SK-N-SH treated with all-trans-retinoic acid at 6 μM for 48 hours (cell line): ENCODE data around the gene SPATA31D1.

Source experiments
- ATAC-seq: fragments of 200-7000 bp; cut with Tn5 transposase; 3 replicates; pipeline ENCODE4 v1.9.1; 2020; ENCODE audit warnings: mild to moderate bottlenecking, moderate library complexity
- CREB5 ChIP-seq: fragments of 250-450 bp; sonication (Bioruptor Pico); IDR thresholded peaks from 2 replicates; pipeline ENCODE4 v1.5.1; 2020; ENCODE audit warnings: low read depth, mild to moderate bottlenecking, moderate library complexity
- CSDC2 ChIP-seq: fragments of 250-450 bp; sonication (Bioruptor Pico); IDR thresholded peaks from 2 replicates; pipeline ENCODE4 v1.5.0; 2020; ENCODE audit warnings: mild to moderate bottlenecking, moderate library complexity
- CSRNP3 ChIP-seq: fragments of 250-450 bp; sonication (Bioruptor Pico); IDR thresholded peaks from 2 replicates; pipeline ENCODE4 v1.5.1; 2021; ENCODE audit warnings: mild to moderate bottlenecking, moderate library complexity
- ESRRG ChIP-seq: fragments of 250-450 bp; sonication (Bioruptor Pico); IDR thresholded peaks from 2 replicates; pipeline ENCODE4 v1.6.1; 2021; ENCODE audit warnings: mild to moderate bottlenecking
- GLIS3 ChIP-seq: fragments of 250-450 bp; sonication (Bioruptor Pico); IDR thresholded peaks from 2 replicates; pipeline ENCODE4 v1.5.0; 2020; ENCODE audit warnings: mild to moderate bottlenecking, moderate library complexity
- ISL1 ChIP-seq: fragments of 250-450 bp; sonication (Bioruptor Pico); IDR thresholded peaks from 2 replicates; pipeline ENCODE4 v2.1.2; 2022; ENCODE audit warnings: mild to moderate bottlenecking, moderate library complexity
- OSR1 ChIP-seq: fragments of 250-450 bp; sonication (Bioruptor Pico); IDR thresholded peaks from 2 replicates; pipeline ENCODE4 v1.8.0; 2022; ENCODE audit warnings: moderate library complexity, mild to moderate bottlenecking, inconsistent platforms
- PATZ1 ChIP-seq: fragments of 250-450 bp; sonication (Bioruptor Pico); IDR thresholded peaks from 2 replicates; pipeline ENCODE4 v1.8.0; 2020; ENCODE audit warnings: mild to moderate bottlenecking, moderate library complexity, borderline replicate concordance
- PPARA ChIP-seq: fragments of 250-450 bp; sonication (Bioruptor Pico); IDR thresholded peaks from 2 replicates; pipeline ENCODE4 v1.5.0; 2020; ENCODE audit warnings: mild to moderate bottlenecking, borderline replicate concordance
- RARB ChIP-seq: fragments of 250-450 bp; sonication (Bioruptor Pico); IDR thresholded peaks from 2 replicates; pipeline ENCODE4 v1.8.0; 2021; ENCODE audit warnings: mild to moderate bottlenecking, moderate library complexity
- SNAI2 ChIP-seq: fragments of 250-450 bp; sonication (Bioruptor Pico); IDR thresholded peaks from 2 replicates; pipeline ENCODE4 v1.5.0; 2020; ENCODE audit warnings: mild to moderate bottlenecking, moderate library complexity
- TCF4 ChIP-seq: fragments of 250-450 bp; sonication (Bioruptor Pico); IDR thresholded peaks from 2 replicates; pipeline ENCODE4 v1.8.0; 2021; ENCODE audit warnings: mild to moderate bottlenecking, moderate library complexity, borderline replicate concordance
- TSHZ2 ChIP-seq: fragments of 250-450 bp; sonication (Bioruptor Pico); IDR thresholded peaks from 2 replicates; pipeline ENCODE4 v1.5.0; 2020; ENCODE audit warnings: mild to moderate bottlenecking, moderate library complexity
- ZFP3 ChIP-seq: fragments of 250-450 bp; sonication (Bioruptor Pico); IDR thresholded peaks from 2 replicates; pipeline ENCODE4 v1.5.0; 2020; ENCODE audit warnings: mild to moderate bottlenecking, moderate library complexity
- ZFP30 ChIP-seq: fragments of 450-650 bp; formaldehyde crosslinking; IDR thresholded peaks from 2 replicates; pipeline ENCODE4 v1.5.0; 2022; ENCODE audit warnings: mild to moderate bottlenecking, moderate library complexity
- ZNF565 ChIP-seq: fragments of 450-650 bp; formaldehyde crosslinking; conservative IDR thresholded peaks from 2 replicates; pipeline ENCODE4 v1.5.0; 2020; ENCODE audit warnings: low read depth, mild to moderate bottlenecking, moderate library complexity
- ZNF70 ChIP-seq: fragments of 450-650 bp; formaldehyde crosslinking; IDR thresholded peaks from 2 replicates; pipeline ENCODE4 v1.5.0; 2020; ENCODE audit warnings: mild to moderate bottlenecking, moderate library complexity

The SPATA31D1 gene

DNA sequence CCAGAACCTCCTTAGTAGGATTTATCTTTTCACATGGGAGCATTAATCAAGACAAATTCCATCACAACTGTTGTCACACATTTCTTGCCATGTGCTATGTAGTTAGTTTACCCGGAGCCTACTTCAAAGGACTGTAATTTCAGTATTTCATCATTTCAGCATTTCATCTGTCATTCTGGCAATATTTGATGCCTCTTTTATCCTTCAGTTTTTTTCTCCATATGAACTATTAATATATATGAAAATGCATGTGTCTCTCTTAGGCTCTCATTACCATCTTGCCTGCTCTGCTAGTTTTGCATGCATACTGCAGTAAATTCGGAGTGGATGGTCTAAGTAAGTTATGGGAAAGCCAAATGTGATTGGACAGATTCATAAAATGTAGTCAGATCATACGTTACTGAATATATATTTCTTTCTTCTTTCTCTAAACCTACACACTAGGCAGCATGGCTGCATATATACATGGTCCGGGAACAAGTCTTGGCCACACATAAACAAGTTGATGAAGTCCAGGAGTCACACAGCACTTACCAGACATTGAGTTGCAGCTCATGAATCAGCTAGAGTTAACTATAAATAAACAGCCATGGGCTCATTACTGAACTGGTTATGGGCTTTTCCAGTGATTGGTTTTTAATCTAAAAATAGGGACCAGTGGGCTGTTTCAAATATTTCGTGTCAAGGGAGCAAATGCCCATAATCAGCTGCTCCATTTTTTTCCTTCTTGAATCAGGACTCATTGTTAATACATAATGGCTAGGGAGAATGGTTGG is 46.6 kb downstream of the SPATA31D1 start:
- no peak for ATAC-seq
- no peak for TF ChIP-seq GLIS3 (CRISPR knock-in tag)
- no peak for TF ChIP-seq SNAI2
- no peak for TF ChIP-seq PATZ1 (CRISPR knock-in tag)
- TF ChIP-seq ZFP3 (CRISPR knock-in tag) = no peak
- TF ChIP-seq CREB5 (CRISPR knock-in tag) = no peak
- TF ChIP-seq TSHZ2 (CRISPR knock-in tag) = no peak
- TF ChIP-seq CSRNP3 = no peak
- TF ChIP-seq ESRRG (CRISPR knock-in tag) = no peak
- no peak for TF ChIP-seq ZNF565 (CRISPR knock-in tag)
- no peak for TF ChIP-seq OSR1 (CRISPR knock-in tag)

- no peak for ATAC-seq
- TF ChIP-seq PPARA = no peak
- TF ChIP-seq TSHZ2 (CRISPR knock-in tag) = no peak
- no peak for TF ChIP-seq ZFP3 (CRISPR knock-in tag)
- no peak for TF ChIP-seq CREB5 (CRISPR knock-in tag)
- no peak for TF ChIP-seq TCF4 (CRISPR knock-in tag)
- no peak for TF ChIP-seq CSDC2
- no peak for TF ChIP-seq PATZ1 (CRISPR knock-in tag)
- TF ChIP-seq OSR1 (CRISPR knock-in tag) = no peak
- TF ChIP-seq, all 23 proteins: peak for 0
Measured at GRCh38 chr9:82036086-82036485, 47.5 kb downstream of the SPATA31D1 start.

DNA sequence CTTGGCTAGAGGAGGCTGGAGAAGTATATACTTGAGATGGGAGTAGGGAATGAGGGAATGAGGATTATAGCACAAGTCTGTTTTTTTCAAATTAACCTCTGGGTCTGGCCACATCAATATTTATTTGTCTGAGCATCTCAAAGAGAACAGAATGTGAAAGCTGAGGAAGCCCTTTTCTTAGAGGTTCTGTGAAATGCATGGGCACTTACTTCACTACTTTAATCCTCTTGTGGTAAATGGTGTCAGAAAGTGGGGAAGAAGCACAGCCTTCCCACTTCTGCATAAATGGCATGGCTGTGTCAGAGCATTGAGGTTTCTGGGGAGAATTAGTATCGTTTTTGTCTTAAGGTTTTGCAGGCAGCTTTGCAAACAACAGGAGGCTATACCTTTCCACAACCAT is 48.6 kb downstream of the SPATA31D1 start:
- TF ChIP-seq PATZ1 (CRISPR knock-in tag) (no peak), ZFP30 (CRISPR knock-in tag) (no peak), ISL1 (CRISPR knock-in tag) (no peak), ZNF70 (no peak), RARB (no peak), TSHZ2 (CRISPR knock-in tag) (no peak)
- no peak for ATAC-seq
